ENCODE results near the gene SOX5.

Gene SOX5

GRCh38 chr12:23949348-23950209, at the start of gene SOX5:
Gene SOX5 (minus strand): TSS chr12:23949670. CDS start chr12:23949601, 69 bp downstream.
- no peak for DNase-seq

- DNase-seq, result no peak
Observed at GRCh38 chr12:23987046-23987445, 37.6 kb upstream of the SOX5 start.

GRCh38 chr12:23980826-23981225, 31.4 kb upstream of the SOX5 start:
- no peak for DNase-seq

- DNase-seq, result no peak
Observed at GRCh38 chr12:23964812-23965211, 15.3 kb upstream of the SOX5 start.

GRCh38 chr12:23959826-23960225, 10.4 kb upstream of the SOX5 start:
- no peak for DNase-seq

- DNase-seq, result no peak
Observed at GRCh38 chr12:23954332-23954731, 4.9 kb upstream of the SOX5 start.

GRCh38 chr12:23952071-23952470, 2.6 kb upstream of the SOX5 start:
- no peak for DNase-seq

- DNase-seq, result no peak
Observed at GRCh38 chr12:23950775-23951451, 1.4 kb upstream of the SOX5 start.

GRCh38 chr12:23950210-23950774, 822 bp upstream of the SOX5 start:
- DNase-seq, result no peak

GRCh38 chr12:23948291-23948690, 1.2 kb downstream of the SOX5 start:
- DNase-seq, result no peak

- DNase-seq, result no peak
Observed at GRCh38 chr12:23947395-23947794, 2.1 kb downstream of the SOX5 start.

GRCh38 chr12:23945249-23945648, 4.2 kb downstream of the SOX5 start:
- DNase-seq, result no peak

GRCh38 chr12:23944067-23944466, 5.4 kb downstream of the SOX5 start:
- DNase-seq, result no peak

GRCh38 chr12:23942841-23943240, 6.6 kb downstream of the SOX5 start:
- DNase-seq, result no peak

- no peak for DNase-seq
Observed at GRCh38 chr12:23941780-23942179, 7.7 kb downstream of the SOX5 start.

GRCh38 chr12:23938422-23938821, 11.0 kb downstream of the SOX5 start:
- no peak for DNase-seq

GRCh38 chr12:23931176-23931575, 18.3 kb downstream of the SOX5 start:
- DNase-seq, result no peak

GRCh38 chr12:23930599-23930998, 18.9 kb downstream of the SOX5 start:
- no peak for DNase-seq

- no peak for DNase-seq
Observed at GRCh38 chr12:23929906-23930305, 19.6 kb downstream of the SOX5 start.

- no peak for DNase-seq
Observed at GRCh38 chr12:23927907-23928306, 21.6 kb downstream of the SOX5 start.

- DNase-seq, result no peak
Observed at GRCh38 chr12:23921099-23921856, 28.2 kb downstream of the SOX5 start.

- DNase-seq, result no peak
Observed at GRCh38 chr12:23911574-23911973, 37.9 kb downstream of the SOX5 start.

- DNase-seq, result no peak
Observed at GRCh38 chr12:23909551-23909950, 39.9 kb downstream of the SOX5 start.

All from NCI-H1092 (cell line).